WTC11 (cell line): ENCODE measurements around the gene PRKCB.

Experiments used
- ARID4B ChIP-seq: sonication (generic); formaldehyde crosslinking; IDR thresholded peaks from 2 replicates; pipeline ENCODE4 v1.8.0; 2023; ENCODE audit warnings: missing genetic modification reagents, mild to moderate bottlenecking, borderline replicate concordance
- ATF2 ChIP-seq: sonication (generic); formaldehyde crosslinking; IDR thresholded peaks from 2 replicates; pipeline ENCODE4 v1.8.1; 2022; ENCODE audit warnings: low read depth, missing genetic modification reagents, borderline replicate concordance
- CBFB ChIP-seq: sonication (generic); formaldehyde crosslinking; IDR thresholded peaks from 2 replicates; pipeline ENCODE4 v1.8.1; 2022; ENCODE audit warnings: mild to moderate bottlenecking, low read depth, missing genetic modification reagents
- CTCF ChIP-seq: fragments of 200-600 bp; IDR thresholded peaks from 2 replicates; pipeline ENCODE4 v1.8.0; 2022; ENCODE audit warnings: antibody characterized with exemption
- EMX1 ChIP-seq: fragments of 250-450 bp; sonication (Bioruptor Pico); IDR thresholded peaks from 2 replicates; pipeline ENCODE4 v1.8.0; 2021; ENCODE audit warnings: mild to moderate bottlenecking
- FOXJ3 ChIP-seq: sonication (generic); formaldehyde crosslinking; IDR thresholded peaks from 2 replicates; pipeline ENCODE4 v1.9.0; 2021; ENCODE audit warnings: missing genetic modification reagents, mild to moderate bottlenecking, borderline replicate concordance
- IRF1 ChIP-seq: sonication (generic); formaldehyde crosslinking; IDR thresholded peaks from 2 replicates; pipeline ENCODE4 v1.8.0; 2023; ENCODE audit warnings: missing genetic modification reagents
- ZMAT4 ChIP-seq: fragments of 250-450 bp; sonication (Bioruptor Pico); IDR thresholded peaks from 2 replicates; pipeline ENCODE4 v1.9.0; 2021; ENCODE audit warnings: mild to moderate bottlenecking

GRCh38 chr16:24246911-24247607 lies 411.3 kb downstream of the PRKCB start:
- no peak for TF ChIP-seq EMX1 (CRISPR knock-in tag)
- TF ChIP-seq ARID4B = no peak
- no peak for TF ChIP-seq CTCF
- TF ChIP-seq CBFB = no peak
- TF ChIP-seq IRF1 (CRISPR knock-in tag) = no peak
- no peak for TF ChIP-seq FOXJ3 (CRISPR knock-in tag)
- no peak for TF ChIP-seq ZMAT4 (CRISPR knock-in tag)
- no peak for TF ChIP-seq ATF2 (CRISPR knock-in tag)
